ENCODE measurements around the gene CEACAM4. TPM values are rescaled to one million over a fixed set of nuclear protein-coding genes. Genes with fewer than 3 reads are reported as not detected.

Gene CEACAM4
- total RNA-seq, 1 donor from 2014 or later = not detected

DNA sequence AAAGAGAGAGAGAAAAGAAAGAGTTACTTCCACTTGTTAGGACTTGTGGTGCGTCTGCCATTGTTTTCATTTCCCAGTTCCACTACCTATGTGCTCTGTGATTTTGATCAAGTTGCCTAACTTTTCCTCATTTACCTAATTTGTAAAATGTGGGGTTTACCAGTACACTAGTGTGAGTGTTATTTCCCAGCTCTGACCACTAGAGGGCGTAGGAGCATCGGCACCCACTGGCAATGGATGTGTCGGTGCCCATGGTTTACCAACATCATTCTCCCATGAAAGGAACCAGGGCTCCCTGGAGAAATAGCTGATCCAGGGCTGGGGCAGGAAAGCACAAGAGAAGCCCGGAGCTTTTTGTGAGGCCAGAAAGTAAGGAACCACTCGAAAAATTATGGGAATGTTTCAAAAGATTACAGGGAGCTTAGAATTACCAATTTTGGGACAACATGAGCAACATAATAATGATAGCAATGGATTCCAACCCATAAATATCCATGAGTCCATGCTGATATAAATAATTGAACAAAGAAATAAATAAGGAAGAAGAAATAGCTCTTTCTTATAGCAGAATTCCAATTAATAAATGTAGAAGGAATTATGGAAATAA lies 15.1 kb upstream of the CEACAM4 start:
- TF ChIP-seq, protein P1, sequence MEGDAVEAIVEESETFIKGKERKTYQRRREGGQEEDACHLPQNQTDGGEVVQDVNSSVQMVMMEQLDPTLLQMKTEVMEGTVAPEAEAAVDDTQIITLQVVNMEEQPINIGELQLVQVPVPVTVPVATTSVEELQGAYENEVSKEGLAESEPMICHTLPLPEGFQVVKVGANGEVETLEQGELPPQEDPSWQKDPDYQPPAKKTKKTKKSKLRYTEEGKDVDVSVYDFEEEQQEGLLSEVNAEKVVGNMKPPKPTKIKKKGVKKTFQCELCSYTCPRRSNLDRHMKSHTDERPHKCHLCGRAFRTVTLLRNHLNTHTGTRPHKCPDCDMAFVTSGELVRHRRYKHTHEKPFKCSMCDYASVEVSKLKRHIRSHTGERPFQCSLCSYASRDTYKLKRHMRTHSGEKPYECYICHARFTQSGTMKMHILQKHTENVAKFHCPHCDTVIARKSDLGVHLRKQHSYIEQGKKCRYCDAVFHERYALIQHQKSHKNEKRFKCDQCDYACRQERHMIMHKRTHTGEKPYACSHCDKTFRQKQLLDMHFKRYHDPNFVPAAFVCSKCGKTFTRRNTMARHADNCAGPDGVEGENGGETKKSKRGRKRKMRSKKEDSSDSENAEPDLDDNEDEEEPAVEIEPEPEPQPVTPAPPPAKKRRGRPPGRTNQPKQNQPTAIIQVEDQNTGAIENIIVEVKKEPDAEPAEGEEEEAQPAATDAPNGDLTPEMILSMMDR (IDR thresholded peaks at IDR 0.05; ENCODE audit: unreplicated experiment) = peak; percentile 95
- Mint-ChIP-seq H3K27ac (ENCODE audit: unreplicated experiment) (no peak overlapping the region), H3K9me3 (ENCODE audit: unreplicated experiment) (no peaks in the 10 kb centered on the region)

DNA sequence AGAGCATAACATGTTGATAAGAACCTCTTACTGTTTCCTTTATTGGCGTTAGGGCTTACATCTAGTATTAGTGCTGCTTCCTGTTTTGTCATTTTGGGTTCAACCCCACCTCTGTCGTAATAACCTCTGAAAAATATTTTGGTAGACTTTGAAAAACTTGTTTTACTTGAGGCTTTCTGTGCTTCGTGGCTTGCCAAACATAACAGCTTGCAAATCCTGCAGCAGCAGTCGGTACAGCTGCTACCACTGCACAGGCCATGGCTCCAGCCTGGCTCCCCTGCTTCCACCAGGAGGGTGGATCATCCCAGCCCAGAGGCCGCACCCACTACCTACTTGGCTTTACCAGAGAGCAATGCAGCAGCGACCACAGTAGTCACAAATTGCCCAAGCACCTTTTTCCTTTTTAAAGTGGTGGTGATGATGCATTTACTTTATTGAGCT lies 11.8 kb upstream of the CEACAM4 start:
- TF ChIP-seq, protein P1 (IDR thresholded peaks at IDR 0.05; ENCODE audit: unreplicated experiment) = no peak
- Mint-ChIP-seq H3K27ac (ENCODE audit: unreplicated experiment) (no peak overlapping the region), H3K4me1 (ENCODE audit: unreplicated experiment) (no peaks in the 10 kb centered on the region), H3K4me3 (ENCODE audit: unreplicated experiment) (no peak overlapping the region), H3K27me3 (ENCODE audit: unreplicated experiment) (no peaks in the 10 kb centered on the region), H3K9me3 (ENCODE audit: unreplicated experiment) (no peaks in the 10 kb centered on the region), H3K36me3 (ENCODE audit: low read depth, unreplicated experiment) (no peaks in the 10 kb centered on the region)
- DNase-seq (ENCODE audit: low spot score) = no peak

More for the DNA sequence above, 15.1 kb upstream of the CEACAM4 start:
- peaks cover 1% of the 10 kb centered on the region for H3K27me3 Mint-ChIP-seq (ENCODE audit: unreplicated experiment)
- H3K36me3 Mint-ChIP-seq (ENCODE audit: low read depth, unreplicated experiment) = no peaks in the 10 kb centered on the region
- no peaks in the 10 kb centered on the region for H3K4me1 Mint-ChIP-seq (ENCODE audit: unreplicated experiment)
- H3K4me3 Mint-ChIP-seq (ENCODE audit: unreplicated experiment) = no peak overlapping the region
- peak; percentile 77 for DNase-seq (ENCODE audit: low spot score)

DNA sequence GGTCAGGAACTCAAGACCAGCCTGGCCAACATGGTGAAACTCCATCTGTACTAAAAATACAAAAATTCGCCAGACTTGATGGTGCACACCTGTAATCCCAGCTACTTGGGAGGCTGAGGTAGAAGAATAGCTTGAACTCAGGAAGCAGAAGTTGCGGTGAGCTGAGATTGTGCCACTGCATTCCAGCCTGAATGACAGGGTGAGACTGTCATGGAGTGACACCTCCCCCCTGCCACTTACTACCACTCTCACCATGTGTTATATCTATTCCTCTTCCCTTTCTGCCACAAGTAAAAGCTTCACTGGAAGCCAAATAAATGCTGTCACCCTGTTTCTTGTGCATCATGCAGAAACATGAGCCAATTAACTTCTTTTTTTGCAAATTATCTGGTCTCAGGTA lies 10.6 kb upstream of the CEACAM4 start:
- TF ChIP-seq, protein P1 (IDR thresholded peaks at IDR 0.05; ENCODE audit: unreplicated experiment) = no peak
- H3K36me3 Mint-ChIP-seq (ENCODE audit: low read depth, unreplicated experiment) = no peaks in the 10 kb centered on the region
- no peaks in the 10 kb centered on the region for H3K27me3 Mint-ChIP-seq (ENCODE audit: unreplicated experiment)
- no peak overlapping the region for H3K4me3 Mint-ChIP-seq (ENCODE audit: unreplicated experiment)
- no peaks in the 10 kb centered on the region for H3K9me3 Mint-ChIP-seq (ENCODE audit: unreplicated experiment)
- H3K27ac Mint-ChIP-seq (ENCODE audit: unreplicated experiment) = no peak overlapping the region
- no peak for DNase-seq (ENCODE audit: low spot score)
- H3K4me1 Mint-ChIP-seq (ENCODE audit: unreplicated experiment) = no peaks in the 10 kb centered on the region

DNA sequence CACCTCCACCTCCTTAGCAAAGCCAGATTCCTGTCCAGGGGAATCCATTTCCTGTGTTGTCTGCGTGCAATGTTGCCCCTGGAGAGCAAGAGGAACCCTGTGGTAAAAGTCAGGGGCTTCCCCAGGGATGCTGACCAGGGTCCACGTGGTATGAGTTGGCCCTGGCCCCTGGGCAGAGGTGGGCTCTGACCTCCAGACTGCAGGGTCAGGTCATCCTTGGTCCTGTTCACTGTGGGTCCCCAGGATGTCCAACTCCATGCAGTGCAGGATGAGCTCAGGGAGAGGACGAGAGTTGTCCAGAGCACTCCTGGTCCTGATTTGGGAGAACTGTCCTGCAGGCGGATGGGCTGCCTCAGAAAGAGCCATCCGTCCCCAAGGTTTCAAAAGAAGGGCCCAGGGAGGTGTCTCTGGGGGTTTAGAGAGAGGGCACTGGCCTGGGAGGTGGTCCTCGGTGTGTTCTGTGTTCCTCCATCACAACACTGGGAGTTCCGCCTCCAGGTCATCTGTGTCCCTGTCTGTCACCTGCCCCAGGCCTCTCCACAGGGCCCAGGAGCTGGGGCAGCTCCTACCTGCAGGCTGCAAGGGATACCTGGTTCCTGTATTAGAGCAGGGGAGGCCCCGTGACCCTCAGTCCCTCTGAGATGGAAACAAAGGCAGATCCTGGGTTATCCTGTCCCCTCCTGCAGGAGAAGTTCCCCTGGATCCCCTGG lies 1.2 kb upstream of the CEACAM4 start:
- DNase-seq (ENCODE audit: low spot score) = no peak
- H3K4me3 Mint-ChIP-seq (ENCODE audit: unreplicated experiment) = no peak overlapping the region
- H3K27ac Mint-ChIP-seq (ENCODE audit: unreplicated experiment) = no peak overlapping the region
- no peaks in the 10 kb centered on the region for H3K36me3 Mint-ChIP-seq (ENCODE audit: low read depth, unreplicated experiment)
- H3K4me1 Mint-ChIP-seq (ENCODE audit: unreplicated experiment) = no peaks in the 10 kb centered on the region
- TF ChIP-seq, protein P1 (IDR thresholded peaks at IDR 0.05; ENCODE audit: unreplicated experiment) = no peak
- no peaks in the 10 kb centered on the region for H3K9me3 Mint-ChIP-seq (ENCODE audit: unreplicated experiment)
- peaks cover 5% of the 10 kb centered on the region for H3K27me3 Mint-ChIP-seq (ENCODE audit: unreplicated experiment)

DNA sequence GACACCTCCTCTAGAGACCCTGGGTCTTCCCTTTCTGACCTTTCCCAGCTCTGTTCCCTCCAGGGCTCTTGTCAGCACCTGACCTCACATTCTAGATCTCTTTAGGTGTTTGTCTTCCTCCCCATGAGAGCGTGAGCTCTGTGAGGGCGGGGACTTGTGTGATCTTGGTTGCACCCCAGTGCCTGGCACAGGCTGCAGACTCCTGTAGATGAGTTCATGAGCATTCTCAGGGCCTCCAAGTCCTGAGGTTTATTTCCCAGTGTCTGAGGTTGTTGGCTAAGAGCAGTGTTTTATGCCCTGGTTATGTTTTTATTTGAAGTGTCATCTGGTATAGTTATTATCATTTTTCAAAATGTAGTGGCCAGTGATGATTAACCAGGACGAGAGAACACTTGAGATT lies 596 bp downstream of the CEACAM4 start:
- Mint-ChIP-seq H3K36me3 (ENCODE audit: low read depth, unreplicated experiment) (no peaks in the 10 kb centered on the region), H3K4me3 (ENCODE audit: unreplicated experiment) (no peak overlapping the region), H3K27ac (ENCODE audit: unreplicated experiment) (no peak overlapping the region), H3K27me3 (ENCODE audit: unreplicated experiment) (peaks cover 12% of the 10 kb centered on the region), H3K4me1 (ENCODE audit: unreplicated experiment) (no peaks in the 10 kb centered on the region), H3K9me3 (ENCODE audit: unreplicated experiment) (no peaks in the 10 kb centered on the region)
- TF ChIP-seq, protein P1 (IDR thresholded peaks at IDR 0.05; ENCODE audit: unreplicated experiment) = no peak
- DNase-seq (ENCODE audit: low spot score) = no peak

Data from endothelial cell (in vitro differentiated cells).